Peyer's patch (tissue), 4 donors: Measurements from ENCODE around the gene EYA3.

ENCODE experiments used
- POLR2A ChIP-seq, 2 donors: fragments of 450-650 bp; IDR thresholded peaks; one replicate each; pipeline ENCODE4 v1.5.1; 2017; ENCODE audit warnings: antibody characterized with exemption in 2 of 2, mild to moderate bottlenecking in 2 of 2, moderate library complexity in 2 of 2
- TF ChIP-seq, protein P1 (sequence below), 6 experiments: fragments of 450-650 bp in 4 of 6; fragments of 200-600 bp in 2 of 6; sonication (generic) in 1 of 6; IDR thresholded peaks; one replicate each; pipeline ENCODE4 v1.5.1; 2017 to 2019; ENCODE audit warnings: antibody characterized with exemption in 6 of 6, mild to moderate bottlenecking in 3 of 6, moderate library complexity in 1 of 6

DNA sequence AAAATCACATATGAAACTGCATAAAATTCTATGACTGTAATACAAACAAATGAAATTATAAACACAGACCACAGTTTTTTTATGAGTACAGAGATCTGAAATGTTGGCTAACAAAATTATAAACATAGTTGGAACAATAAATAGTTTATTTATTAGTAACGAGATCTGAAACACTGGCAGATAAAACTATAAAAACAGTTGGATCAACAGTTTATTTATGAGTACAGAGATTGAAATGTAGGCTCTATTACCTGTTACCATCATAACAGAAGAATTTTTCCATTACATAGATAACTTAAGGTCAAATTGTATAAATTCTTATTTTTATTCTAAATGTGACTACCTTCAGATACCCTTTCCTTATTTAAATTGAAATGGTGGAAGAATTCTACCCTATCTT, 14.5 kb downstream of the EYA3 start:
- TF ChIP-seq, protein P1, sequence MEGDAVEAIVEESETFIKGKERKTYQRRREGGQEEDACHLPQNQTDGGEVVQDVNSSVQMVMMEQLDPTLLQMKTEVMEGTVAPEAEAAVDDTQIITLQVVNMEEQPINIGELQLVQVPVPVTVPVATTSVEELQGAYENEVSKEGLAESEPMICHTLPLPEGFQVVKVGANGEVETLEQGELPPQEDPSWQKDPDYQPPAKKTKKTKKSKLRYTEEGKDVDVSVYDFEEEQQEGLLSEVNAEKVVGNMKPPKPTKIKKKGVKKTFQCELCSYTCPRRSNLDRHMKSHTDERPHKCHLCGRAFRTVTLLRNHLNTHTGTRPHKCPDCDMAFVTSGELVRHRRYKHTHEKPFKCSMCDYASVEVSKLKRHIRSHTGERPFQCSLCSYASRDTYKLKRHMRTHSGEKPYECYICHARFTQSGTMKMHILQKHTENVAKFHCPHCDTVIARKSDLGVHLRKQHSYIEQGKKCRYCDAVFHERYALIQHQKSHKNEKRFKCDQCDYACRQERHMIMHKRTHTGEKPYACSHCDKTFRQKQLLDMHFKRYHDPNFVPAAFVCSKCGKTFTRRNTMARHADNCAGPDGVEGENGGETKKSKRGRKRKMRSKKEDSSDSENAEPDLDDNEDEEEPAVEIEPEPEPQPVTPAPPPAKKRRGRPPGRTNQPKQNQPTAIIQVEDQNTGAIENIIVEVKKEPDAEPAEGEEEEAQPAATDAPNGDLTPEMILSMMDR (IDR thresholded peaks at IDR 0.05), result no peak
- TF ChIP-seq POLR2A (IDR thresholded peaks at IDR 0.05), result no peak
